ENCODE measurements around the gene POLD3.
A peak's percentile ranks its signal among the peaks of the same experiment; 100 is the strongest.

Gene POLD3

GRCh38 chr11:74687237-74688023, 95.0 kb downstream of the POLD3 start:
- H3K4me3 ChIP-seq (ENCODE audit: low read length): no peak overlapping the region
- DNase-seq (ENCODE audit: low read depth): peak; percentile 44
- TF ChIP-seq CTCF (conservative IDR thresholded peaks at IDR 0.05; ENCODE audit: low read length): no peak

GRCh38 chr11:74689666-74690065, 97.3 kb downstream of the POLD3 start:
- H3K4me3 ChIP-seq (ENCODE audit: low read length): no peak overlapping the region
- TF ChIP-seq CTCF (conservative IDR thresholded peaks at IDR 0.05; ENCODE audit: low read length): no peak
- no peak for DNase-seq (ENCODE audit: low read depth)

- no peak overlapping the region for H3K4me3 ChIP-seq (ENCODE audit: low read length)
- no peak for DNase-seq (ENCODE audit: low read depth)
These were observed 99.4 kb downstream of the POLD3 start for GRCh38 chr11:74691755-74692154.

More at GRCh38 chr11:74691755-74692154, 99.4 kb downstream of the POLD3 start:
- no peak for TF ChIP-seq CTCF (conservative IDR thresholded peaks at IDR 0.05; ENCODE audit: low read length)
